Activated CD8-positive, alpha-beta memory T cell treated with anti-CD3 and anti-CD28 coated beads, Interleukin-2, amount 50 U/mL, for 48 hours (primary cell): Measurements from ENCODE around the gene PSMA4.
A peak's percentile ranks its signal among the peaks of the same experiment; 100 is the strongest.
"Not testable (repeated sequence)": the region's sequence is repeated elsewhere in the genome, so short reads cannot be mapped to it uniquely, and the experiment has no call there.

Experiments
- DNase-seq: peaks from one replicate; pipeline ENCODE4 v3.0.0-alpha.2; 2020

Gene PSMA4

DNA sequence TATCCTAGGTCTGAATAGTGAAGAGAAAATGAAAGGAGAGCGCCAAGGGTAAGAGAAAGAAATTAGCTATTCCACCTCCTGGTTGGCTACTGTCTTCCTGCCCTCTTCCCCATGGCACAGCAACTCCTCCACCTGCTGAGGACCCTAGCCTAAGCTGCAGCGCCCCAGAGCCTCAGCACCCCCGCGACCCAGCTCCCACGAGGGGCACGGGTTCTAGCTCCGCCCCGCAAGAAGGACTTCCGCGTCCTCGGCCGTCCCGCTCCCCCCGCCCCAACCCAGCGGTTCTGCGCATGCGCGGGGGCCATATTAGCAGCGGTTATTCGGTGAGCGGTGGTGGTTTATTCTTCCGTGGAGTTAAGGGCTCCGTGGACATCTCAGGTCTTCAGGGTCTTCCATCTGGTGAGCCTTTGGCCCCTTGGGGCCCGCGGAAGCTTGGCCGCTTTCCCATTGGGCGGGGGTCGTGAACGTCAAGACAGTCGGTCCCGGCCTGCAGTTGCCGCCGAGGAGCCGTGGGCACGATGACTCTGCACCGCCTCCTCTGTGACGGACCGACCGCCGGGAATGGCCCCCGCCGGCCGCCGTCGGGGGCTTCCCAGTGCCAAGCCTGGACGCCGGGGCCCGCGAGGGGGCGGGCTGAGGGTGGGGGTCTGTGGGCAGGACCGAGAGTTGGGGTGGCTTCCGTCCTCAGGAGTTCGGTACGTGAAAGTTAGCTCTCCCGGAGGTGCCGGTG is at the start of gene PSMA4:
PSMA4 (plus strand) TSS at position 304 of the 730 bp plus-strand sequence. CDS start 1,484 bp downstream, outside the sequence.
- peak; percentile 98 for DNase-seq

DNA sequence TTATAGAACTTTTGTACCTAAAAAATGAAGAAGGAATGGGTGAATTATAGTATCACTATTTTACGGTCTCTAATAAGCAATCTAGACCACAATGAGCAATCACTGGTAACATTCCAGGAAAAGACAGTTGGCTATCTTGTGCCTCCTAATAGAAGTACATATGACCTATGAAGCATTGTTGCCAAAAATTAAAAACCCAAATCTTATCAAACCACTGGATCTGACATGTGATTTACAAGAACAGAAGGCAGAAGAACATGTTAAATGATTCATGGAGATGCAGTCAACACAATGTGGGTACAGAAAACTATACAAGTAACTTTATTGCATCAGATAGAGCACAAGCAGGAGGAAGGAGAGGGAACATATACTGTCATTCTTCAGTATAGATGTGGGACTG is 47.4 kb upstream of the PSMA4 start:
- no peak for DNase-seq

DNA sequence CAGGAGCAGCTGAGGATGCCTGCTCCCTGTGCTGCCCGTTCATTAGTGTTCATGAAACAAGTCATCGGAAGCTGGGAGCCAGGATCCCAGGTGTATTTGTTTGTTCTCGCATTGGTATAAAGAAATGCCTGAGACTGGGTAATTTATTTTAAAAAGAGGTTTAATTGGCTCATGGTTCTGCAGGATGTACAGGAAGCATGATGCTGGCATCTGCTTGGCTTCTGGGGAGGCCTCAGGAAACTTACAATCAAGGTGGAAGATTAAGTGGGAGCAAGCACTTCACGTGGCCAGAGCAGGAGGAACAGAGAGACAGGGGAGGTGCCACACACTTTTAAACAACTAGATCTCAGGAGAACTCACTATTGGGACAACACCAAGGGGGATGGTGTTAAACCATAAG is 38.4 kb upstream of the PSMA4 start:
- DNase-seq = no peak

DNA sequence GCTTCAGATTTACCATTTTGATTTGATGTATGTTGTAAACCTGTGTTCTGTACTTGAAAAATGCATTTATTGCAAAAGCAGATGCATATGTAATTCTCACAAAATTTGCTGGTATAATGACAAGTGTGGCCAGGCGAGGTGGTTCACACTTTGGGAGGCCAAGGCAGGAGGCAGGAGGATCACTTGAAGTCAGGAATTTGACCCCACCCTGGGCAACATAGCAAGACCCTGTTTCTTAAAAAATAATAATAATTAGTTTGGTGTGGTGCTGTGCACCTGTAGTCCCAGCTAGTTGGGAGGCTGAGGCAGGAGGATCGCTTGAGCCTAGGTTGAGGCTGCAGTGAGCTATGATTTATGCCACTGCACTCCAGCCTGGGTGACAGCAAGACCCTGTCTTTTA is 37.6 kb upstream of the PSMA4 start:
- DNase-seq = no peak

DNA sequence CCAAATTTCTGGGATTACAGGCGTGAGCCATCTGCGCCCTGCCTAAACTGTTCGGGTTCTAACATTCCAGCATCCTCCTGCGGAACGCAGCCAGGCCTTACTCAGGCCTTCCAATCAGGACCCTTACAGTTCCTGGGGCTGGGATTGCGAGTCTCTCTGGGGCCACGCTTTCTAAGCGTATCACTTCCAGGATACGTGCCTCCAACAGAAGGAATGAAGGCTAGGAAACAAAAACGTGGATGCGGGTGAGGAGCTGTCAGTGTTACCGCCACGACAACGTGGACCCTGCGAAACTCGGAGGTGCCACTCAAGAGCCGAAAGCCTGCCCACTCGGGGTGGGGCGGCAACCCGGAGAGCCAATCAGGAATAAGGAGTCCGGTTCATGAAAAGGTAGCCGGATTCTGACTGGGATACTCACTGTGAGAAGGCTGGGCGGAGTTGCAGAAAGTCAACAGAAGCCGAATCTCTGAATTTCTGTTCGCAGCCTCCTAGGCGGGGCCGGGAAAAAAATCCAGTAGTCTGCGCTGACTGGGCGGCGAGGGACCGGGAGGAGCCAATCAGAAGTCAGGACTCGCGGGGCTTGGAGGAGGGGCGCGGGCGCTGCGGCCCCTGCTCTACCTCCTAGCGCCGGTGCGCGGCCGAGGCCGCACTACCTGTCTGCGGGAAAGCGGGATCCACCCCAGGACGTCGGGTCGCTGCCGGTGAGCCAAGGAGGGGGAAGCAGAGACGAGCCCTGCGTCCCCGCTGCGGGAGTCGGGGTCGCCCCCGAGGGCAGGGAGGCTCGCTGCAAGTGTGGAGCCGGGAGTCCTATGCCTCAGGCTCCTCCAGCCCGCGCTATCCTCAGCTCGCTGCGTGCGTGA is 33.0 kb upstream of the PSMA4 start, which contains the start of gene HYKK:
HYKK (plus strand) TSS at position 607 of the 860 bp plus-strand sequence. CDS start 5,512 bp downstream, outside the sequence.
- peak; percentile 88 for DNase-seq

DNA sequence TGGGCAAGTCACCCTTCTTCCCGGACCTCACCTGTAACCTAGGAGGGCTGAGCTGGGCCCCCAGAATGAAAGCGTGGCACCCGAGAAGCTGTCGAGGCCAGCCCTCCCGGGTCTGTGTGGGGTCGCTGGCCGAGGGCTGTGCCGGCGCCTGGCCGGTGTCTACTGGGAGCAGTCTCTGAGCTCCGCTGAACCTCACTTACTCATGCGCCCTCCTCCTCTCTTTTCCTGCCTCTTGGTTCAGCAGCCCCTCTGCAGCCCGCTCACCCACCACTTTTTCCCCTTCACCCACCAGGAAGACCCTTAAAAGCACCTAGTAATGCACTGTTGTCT is 32.4 kb upstream of the PSMA4 start:
- no peak for DNase-seq

DNA sequence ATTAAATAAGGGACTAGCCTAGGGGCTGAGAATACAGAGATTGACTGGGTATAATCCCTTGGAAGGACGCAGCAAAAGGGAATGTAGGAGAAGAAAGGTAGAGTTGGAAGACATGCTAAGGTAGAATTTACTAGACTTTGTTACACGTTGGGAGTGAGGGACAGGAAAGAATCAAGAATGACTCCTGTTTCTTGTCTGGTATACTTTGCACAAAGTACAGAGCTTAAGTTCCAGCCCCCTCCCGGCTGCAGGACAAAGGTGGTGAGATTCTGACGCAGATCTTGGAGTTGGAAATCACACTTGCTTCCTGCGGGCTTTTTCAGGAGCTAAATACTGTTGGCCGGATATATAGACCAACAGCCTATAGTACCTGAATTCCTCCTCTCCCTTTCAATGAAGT is 32.0 kb upstream of the PSMA4 start:
- DNase-seq = no peak

DNA sequence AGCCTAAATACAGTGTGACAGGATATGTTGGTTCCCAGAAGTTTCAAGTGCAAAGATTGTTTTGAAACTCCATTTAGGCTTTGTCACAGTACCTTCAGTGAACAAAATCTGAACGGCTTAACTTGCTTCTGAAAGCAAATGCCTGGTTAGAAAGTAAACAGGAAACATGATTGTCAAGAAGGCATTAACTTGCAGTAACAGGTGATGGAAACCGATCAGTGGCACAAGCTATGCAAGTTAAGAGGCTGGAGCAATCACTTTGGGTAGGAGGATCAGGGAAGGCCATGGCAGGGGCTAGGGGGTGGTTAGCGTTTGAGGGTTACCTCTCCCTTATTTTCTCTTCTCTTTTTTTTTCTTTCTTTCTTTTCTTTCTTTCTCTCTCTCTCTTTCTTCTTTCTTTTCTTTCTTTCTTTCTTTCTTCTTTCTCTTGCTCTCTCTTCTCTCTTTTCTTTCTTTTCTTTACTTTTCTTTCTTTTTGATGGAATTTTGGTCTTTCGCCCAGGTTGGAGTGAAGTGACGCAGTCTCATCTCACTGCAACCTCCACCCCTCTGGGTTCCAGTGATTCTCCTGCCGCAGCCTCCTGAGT is 30.4 kb upstream of the PSMA4 start:
- DNase-seq = no peak

DNA sequence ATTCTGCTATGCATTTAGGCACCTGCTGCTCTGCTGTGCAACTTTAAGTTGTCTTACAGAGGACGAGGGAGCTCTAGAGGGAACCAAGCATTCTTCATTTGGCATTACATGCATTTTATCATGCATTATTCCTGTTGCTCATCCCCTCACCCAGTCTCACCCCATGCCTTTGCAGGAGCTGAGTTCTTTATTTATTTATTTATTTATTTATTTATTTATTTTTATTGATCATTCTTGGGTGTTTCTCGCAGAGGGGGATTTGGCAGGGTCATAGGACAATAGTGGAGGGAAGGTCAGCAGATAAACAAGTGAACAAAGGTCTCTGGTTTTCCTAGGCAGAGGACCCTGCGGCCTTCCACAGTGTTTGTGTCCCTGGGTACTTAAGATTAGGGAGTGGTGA is 20.2 kb upstream of the PSMA4 start:
- not testable (repeated sequence) for DNase-seq

DNA sequence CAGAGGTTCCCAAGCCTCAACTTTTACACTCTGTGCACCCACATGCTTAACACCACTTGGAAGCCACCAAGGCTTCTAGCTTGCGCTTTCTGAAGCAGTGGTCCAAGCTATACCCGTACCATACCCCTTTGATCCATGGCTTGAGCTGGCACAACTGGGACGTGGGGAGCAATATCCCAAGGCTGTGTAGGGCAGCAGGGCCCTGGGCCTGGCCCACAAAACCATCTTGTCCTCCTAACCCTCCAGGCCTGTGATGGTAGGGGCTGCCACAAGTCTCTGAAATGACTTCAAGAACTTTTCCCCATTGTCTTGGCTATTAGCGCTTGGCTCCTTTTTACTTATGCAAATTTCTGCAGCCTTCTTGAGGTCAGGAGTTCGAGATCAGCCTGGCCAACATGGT is 16.0 kb upstream of the PSMA4 start:
- DNase-seq = no peak

DNA sequence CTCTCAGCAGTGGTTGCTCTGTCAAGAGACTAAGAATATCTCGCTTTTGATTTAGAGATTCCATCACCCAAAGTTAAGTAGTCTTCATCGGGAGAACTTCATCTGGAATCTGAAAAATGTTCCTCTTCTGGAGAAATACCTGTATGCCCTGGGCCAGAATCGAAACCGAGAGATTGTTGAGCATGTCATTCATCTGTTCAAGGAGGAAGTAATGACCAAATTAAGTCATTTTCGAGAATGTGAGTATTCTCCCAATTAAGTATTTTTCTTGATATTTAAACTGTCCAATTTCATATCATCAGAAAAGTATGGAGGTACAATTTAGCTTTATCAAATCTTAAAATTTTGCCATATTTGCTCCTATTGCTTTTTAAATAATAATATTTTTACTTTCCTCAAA is 12.9 kb upstream of the PSMA4 start:
- DNase-seq = no peak

DNA sequence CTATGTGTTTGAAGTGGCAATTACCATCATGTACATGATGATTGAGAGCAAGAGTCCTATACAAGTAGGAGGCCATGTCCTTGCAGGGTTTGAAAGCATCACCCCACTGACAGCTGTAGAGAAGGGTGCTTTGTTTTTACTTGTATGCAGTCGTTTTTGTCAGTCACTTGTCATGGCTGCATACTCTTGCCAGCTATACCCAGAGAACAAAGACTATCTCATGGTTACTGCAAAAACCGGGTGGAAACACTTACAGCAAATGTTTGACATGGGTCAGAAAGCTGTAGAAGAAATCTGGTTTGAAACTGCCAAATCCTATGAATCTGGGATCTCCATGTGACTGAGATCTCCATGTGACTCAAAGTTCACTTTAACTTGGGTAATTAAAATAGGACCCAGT is 6.9 kb upstream of the PSMA4 start:
- DNase-seq = no peak

DNA sequence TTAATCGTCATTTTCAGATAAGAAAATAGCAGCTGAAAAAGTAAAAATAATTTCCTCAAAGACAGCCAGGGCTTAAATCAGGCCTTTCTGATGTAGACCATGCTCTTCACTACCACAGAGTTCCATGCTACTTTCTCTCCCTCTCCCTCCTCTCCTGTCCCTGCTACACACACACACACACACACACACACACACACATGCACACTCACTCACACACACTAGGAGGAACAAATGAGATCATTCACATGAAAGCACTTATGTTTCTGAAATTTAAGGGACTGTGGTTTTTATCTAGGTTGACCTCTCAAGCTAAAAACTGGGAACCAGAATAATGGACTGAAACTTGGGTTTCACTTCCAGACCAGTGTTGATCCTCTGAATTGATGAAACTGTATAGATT is 4.1 kb upstream of the PSMA4 start:
- no peak for DNase-seq

DNA sequence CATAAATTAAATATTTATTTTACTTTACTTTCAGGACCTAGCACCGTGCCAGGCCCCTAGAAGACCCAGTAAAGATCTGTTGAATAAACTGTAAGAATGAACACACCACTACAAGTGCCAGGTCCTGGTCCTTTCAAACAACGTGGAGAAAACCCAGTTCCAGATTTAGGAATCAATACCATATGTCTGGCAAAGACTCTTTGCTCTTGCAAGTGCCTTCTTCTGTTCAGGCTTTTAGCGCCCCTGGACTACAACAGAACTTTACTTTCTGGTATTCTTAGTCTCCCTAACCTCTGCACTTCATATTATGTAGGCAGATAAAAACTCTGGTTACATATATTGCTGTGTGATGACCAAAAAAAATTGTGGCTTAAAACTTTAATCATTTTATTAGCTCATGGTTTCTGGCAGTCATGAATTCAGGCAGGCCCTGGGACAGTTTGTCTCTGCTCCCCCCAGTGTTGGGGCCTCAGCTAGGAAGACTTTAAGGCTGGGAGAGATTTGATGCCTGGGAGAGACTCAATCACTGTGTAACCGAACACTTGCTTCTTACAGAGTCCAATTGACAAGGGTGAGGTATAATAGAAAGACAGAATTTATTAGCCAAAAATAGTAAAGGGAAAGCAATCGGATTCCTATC is 2.9 kb upstream of the PSMA4 start:
- no peak for DNase-seq

DNA sequence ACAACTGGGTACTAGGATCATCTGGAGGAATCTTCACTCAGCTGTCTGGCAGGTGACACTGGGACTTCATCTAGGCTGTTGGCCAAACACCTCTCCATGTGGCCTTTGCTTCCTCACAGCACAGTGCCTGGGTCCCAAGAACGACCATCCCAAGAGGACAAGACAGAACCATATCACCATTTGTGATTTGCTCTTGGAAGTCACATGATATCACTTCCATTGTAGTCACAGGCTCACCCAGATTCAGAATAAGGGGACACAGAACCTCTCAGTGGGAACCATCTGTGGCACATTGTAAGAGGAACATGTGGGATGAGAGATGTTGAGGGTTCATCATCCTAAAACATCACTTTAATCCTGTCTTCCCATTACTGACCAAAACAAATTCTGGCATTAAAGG is 1.9 kb upstream of the PSMA4 start:
- no peak for DNase-seq

DNA sequence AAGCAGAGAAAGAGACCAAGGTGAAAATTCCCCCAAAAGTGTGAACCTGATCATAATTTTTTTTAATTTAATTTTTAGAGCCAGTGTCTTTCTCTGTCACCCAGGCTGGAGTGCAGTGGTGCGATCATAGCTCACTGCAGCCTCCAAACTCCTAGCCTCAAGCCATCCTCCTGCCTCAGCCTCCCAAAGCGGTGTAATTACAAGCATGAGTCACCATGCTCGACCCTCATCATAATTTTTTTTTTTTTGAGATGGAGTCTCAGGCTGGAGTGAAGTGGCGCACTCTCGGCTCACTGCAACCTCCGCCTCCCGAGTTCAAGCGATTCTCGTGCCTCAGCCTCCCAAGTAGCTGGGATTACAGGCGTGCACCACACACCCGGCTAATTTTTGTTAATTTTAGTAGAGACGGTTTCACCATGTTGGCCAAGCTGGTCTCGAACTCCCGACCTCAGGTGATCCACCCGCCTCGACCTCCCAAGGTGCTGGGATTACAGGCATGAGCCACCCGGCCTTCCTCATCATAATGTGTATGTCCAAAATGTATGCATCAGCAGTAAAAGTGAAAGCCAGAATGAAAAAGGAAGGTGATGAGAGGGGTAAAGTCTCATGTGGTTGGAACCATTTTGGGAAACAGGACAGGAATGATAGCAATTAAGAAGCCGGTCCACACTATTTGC is 642 bp upstream of the PSMA4 start:
- DNase-seq = peak; percentile 61

DNA sequence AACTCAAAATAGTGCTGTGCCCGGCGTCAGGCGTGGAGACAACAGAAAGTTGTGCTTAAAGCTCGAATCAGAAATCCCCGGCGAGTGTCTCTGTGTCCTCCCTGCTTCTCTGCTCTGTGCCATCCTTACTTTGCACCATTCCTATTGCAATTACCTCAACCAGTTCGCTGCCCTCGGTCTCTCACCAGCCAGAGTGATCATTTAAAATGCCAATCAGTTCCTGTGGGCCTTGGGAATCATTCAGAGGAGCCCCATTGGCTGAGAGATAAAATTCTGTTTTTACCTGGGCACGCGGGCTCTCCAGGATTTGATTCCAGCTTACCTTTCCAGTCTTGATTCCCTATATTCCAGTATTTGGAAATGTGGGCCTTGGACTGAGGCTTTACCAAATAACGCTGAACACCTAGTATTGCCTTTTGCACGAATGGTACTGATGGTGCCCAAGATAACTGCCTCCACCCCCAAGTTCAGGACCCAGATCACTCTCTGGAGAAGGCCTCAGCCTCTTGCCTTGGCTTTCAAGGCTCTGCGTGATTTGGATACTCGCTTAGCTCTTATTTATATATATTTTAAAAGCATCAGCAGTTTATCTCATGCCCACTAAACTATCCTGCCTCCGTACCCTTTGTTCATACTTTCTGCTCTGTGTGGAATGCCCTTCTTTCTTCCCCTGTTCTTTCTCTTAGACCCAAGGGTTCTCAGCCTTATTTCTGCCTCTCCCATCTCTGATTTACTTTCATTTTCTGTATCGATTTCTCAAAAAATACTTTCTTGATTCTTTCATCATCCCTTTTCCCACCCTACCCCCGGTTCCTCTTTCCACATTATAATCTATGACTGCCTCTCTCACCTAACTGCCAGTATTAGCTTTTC is 863 bp downstream of the PSMA4 start:
- DNase-seq = no peak

DNA sequence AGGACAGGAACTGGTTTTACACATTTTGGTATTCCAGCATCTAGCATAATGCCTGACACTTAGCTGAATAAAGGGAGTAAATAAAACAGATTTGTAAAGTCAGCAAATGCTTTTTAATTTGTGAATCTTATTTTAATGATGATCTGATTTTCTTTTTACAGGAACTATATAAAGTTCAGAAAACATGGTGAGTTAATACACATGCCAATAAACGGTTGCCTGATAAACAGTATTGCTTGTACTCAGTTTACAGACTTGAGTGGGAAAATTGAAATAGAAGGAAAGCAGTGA is 1.4 kb downstream of the PSMA4 start:
- no peak for DNase-seq

DNA sequence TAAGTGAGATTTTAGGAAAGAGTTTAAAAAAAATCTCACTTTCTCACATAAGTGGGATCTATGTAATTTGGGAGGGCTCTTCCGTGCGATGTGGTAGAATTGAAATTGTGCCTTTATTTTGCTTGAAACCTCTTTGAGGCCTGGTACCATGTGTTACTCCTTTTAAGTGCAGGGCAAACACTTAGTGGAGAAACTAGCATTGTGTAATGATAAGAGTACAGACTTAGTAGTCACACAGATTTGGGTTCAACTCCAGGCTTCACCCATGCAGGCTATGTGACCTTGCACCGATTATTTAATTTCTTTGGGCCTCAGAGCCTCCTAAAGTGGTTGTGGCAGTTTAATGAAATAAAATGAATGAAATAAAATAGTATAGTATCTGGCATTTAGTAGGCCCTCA is 2.4 kb downstream of the PSMA4 start:
- no peak for DNase-seq

DNA sequence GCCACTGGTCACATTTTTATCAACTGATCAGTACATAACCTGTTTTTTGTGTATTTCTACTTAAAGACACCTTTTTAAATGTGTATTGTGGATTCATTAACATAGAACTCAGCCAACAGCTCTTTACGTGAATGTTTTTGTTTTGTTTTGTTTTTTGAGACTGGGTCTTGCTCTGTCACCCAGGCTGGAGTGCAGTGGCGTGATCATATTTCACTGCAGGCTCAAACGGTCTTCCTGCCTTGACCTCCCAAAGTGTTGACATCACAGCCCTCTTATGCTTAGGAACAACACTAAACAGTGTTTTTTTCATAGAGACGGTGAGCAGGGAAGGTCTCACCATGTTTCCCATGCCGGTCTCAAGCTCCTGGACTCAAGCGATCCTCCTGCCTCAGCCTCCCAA is 9.9 kb downstream of the PSMA4 start:
- DNase-seq = no peak

DNA sequence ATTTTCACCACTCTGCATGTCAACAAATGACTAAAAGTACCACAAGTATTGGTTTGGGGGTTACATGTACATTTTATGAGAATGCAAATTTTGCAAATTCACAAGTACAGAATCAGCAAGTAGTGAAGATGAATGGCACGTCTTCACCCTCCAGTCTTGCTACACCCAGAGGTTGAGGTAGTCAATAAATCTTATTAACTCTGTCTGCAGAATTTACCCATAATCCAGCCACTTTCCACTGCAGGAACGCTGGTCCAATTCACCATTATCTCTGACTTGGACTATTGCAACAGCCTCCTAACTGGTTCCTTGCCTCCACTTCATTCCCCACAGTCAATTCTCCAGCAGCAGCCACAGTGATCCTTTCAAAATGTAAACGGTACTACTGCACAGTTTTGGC is 10.6 kb downstream of the PSMA4 start:
- DNase-seq = no peak

DNA sequence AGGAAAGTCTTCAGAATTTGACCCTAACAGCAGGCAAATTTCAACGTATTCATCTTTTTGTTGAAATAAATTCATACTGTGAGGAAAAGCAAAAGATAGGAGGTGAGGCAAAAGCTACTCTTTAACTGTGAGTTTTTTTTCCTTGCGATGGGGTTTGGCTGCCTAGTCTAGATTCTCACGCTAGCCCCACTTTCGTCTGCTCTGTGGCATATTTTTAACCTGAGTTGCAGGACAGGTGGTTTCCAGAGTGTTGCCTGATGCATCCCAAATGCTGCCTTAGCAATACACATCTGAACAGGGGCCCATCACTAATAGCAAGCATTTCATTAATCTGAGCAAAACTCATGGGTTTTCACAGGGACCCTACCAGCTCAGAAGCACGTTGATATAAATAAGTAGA is 11.7 kb downstream of the PSMA4 start:
- DNase-seq = no peak
